HG03558 (cell line): ENCODE data around the gene MYADM.

Experiments
- ATAC-seq: cut with Tn5 transposase; IDR thresholded peaks from one replicate; pipeline ENCODE4 v1.9.1; 2021; ENCODE audit warnings: moderate number of reproducible peaks; ENCODE audit not compliant: unreplicated experiment; ENCODE audit errors: extremely low read depth

Gene MYADM

GRCh38 chr19:53883231-53883661 is 15.6 kb downstream of the MYADM start:
- no peak for ATAC-seq

GRCh38 chr19:53883741-53884140 is 16.1 kb downstream of the MYADM start:
- ATAC-seq = no peak

- no peak for ATAC-seq
These were observed 16.6 kb downstream of the MYADM start for GRCh38 chr19:53884256-53884655.

DNA sequence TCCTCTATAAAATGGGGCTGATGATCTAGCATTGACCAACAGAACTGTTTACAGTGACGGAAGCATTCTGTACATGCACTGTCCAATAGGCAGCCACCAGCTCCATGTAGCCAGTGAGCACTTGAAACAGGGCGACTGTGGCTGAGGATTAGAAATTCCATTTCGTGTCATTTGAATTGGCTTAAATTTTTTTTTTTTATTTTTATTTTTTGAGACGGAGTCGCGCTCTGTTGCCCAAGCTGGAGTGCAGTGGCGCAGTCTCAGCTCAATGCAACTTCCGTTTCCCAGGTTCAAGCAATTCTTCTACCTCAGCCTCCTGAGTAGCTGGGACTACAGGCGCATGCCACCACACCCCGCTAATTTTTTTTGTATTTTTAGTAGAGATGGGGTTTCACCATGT is 17.4 kb downstream of the MYADM start:
- no peak for ATAC-seq

DNA sequence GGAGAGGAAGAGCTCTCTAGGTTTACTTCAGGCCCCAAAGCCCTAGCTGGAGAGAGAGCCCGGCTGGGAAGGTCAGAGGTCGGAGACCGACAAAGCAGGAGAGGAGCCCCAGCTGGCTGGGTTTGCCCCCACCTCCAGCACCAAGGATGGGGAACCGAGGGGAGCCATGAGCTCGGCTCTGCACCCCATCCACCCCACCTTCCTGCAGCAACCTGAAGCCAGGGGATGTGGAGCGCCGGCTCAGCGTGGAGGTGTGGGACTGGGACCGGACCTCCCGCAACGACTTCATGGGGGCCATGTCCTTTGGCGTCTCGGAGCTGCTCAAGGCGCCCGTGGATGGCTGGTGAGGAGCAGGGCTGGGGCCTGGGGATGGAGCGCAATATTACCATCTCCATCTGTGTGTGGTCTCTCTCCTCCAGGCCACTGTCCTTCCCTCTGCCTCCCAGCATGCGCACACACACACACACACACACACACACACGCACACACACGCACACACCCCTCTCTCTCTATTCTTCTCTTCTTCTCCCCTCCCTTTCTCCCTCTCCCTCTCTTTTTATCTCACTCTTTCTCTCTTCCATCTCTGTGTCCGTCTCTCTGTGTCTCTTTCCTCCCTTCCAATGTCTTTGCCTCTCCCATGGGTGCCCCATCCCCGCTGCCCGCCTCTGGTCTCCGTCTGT is 24.8 kb downstream of the MYADM start:
- no peak for ATAC-seq

DNA sequence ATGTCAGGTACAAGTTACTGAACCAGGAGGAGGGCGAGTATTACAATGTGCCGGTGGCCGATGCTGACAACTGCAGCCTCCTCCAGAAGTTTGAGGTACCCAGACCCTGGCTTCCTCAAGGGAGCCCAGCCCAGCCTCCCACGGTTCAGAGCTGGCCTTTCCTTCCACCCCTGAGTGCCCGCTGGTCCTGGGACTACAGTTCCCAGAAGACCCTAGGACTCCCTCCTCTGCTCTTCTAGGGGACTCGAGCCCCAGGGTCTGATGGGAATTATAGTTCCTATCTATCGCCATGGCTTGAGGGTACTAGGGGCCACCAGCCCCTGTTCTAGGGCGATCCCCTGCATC is 25.3 kb downstream of the MYADM start:
- ATAC-seq = no peak

DNA sequence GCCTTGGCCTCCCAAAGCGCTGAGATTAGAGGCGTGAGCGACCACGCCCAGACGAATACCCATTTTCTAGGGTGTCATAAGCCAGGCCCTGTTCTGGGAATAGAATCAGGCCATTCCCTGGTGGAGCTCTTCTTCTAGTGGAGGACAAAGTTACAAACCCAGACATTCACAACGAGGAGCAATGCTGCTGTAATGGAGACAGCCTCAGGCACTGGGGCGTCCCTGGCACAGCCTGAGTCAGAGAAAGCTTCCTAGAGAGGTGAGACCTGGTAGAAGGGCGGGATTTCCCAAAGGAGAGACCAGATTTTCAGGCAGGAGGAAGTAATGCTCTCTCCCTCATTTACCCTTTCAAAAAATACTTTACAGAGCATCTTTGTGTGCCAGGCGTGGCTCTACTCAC is 27.0 kb downstream of the MYADM start:
- no peak for ATAC-seq

DNA sequence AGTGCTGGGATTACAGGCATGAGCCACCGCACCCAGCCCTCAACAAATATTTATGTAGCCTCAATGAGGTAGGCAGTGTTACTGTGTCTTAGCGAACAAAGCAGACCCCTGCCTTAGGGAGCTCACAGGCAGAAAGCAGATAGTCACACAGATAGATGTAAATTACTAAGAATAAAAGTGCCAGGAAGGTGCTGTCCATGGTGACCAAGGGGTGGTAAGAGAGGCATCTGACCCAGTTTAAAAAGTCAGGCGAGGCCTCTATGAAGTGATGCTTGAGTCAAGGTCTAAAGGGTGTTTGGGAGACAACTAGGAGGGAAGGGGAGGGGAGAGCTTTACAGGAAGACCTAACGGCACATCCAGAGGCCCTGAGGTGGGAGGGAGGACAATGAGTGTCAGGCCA is 29.0 kb downstream of the MYADM start:
- ATAC-seq = no peak

- ATAC-seq = no peak
These were observed 29.8 kb downstream of the MYADM start for GRCh38 chr19:53897459-53897858.

DNA sequence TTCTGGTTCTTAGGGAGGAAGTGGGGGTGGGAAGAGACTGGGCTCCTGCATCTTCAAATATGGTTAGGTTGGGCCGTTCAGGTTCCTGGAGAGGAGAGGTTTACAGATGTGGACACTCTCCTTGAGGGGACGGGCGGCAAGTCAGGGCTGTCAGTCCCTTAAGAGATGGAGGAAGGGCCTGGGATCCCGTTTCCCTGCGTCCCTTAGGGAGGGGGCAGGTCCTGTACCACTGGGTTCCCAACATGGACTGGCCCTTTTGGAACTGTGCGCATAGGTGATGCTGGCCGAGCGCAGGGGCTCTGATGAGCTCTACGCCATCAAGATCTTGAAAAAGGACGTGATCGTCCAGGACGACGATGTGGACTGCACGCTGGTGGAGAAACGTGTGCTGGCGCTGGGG is 30.5 kb downstream of the MYADM start:
- ATAC-seq = no peak

GRCh38 chr19:53898636-53899341 is 31.1 kb downstream of the MYADM start:
- no peak for ATAC-seq

DNA sequence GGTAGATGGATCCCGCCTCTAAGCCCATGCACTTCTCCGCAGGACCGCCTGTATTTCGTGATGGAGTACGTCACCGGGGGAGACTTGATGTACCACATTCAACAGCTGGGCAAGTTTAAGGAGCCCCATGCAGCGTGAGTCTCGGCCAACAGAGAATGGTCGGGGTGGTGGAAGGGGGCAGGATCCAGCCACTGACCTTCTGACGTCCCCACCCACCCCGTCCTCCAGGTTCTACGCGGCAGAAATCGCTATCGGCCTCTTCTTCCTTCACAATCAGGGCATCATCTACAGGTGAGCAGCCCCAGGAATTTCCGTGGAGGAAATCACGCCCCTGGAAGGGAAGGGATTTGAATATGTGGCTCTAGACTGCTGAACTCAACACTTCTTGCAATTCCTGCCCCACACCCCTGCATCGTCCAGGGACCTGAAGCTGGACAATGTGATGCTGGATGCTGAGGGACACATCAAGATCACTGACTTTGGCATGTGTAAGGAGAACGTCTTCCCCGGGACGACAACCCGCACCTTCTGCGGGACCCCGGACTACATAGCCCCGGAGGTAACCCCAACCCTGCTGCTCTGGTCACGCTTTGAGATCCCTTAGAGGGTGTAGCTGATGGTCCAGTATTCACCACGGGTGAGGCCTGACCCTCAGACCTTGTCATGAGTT is 32.6 kb downstream of the MYADM start:
- no peak for ATAC-seq

- ATAC-seq = no peak
These were observed 35.5 kb downstream of the MYADM start for GRCh38 chr19:53903055-53903680.

GRCh38 chr19:53904909-53905308 is 37.2 kb downstream of the MYADM start:
- ATAC-seq = no peak

GRCh38 chr19:53905787-53906186 is 38.1 kb downstream of the MYADM start:
- no peak for ATAC-seq

DNA sequence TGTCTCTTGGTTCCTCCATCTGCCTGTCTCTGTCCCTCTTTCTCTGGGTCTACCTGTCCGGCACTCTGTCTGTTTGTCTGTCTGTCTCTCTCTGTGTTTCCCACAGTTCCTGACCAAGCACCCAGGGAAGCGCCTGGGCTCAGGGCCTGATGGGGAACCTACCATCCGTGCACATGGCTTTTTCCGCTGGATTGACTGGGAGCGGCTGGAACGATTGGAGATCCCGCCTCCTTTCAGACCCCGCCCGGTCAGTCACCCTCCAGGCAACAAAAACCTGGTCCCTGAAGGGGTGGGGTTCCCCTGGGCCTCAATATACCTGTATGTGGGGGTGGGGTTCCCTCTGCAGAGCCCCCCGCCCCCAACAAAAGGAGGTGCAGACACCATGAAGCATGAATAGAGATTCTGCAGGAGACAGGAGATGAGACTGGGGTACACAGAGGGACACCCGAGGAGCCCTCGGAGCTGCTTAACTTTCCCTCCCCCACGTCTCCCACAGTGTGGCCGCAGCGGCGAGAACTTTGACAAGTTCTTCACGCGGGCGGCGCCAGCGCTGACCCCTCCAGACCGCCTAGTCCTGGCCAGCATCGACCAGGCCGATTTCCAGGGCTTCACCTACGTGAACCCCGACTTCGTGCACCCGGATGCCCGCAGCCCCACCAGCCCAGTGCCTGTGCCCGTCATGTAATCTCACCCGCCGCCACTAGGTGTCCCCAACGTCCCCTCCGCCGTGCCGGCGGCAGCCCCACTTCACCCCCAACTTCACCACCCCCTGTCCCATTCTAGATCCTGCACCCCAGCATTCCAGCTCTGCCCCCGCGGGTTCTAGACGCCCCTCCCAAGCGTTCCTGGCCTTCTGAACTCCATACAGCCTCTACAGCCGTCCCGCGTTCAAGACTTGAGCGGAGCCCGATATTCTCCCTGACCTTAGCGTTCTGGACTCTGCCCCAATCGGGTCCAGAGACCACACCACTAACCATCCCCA is 38.8 kb downstream of the MYADM start:
- ATAC-seq = no peak

GRCh38 chr19:53907193-53907581 is 39.5 kb downstream of the MYADM start:
- ATAC-seq = no peak

DNA sequence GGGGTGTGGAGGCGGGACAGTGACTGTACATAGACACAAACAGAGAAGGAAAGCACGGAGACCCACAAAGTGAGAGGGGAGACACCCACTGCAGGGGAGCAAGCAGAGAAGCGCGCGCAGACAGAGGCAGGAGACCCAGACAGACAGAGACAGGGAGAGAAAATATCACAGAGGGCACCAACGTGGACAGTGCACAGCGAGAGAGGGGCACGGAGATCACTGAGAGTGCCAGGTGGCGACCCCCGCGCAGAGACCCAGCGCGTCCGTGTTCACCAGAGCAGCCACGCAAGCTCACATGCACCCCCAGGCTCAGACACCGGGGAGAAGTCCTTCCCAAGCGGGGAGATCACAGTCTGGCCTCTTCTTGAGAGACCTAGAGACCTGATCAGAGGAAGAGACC is 40.0 kb downstream of the MYADM start:
- no peak for ATAC-seq

GRCh38 chr19:53908106-53908934 is 40.6 kb downstream of the MYADM start:
- ATAC-seq = no peak
